H9 (cell line): ENCODE data around the gene PCNX4. TPM values are rescaled to one million over a fixed set of nuclear protein-coding genes. Genes with fewer than 3 reads are reported as not detected.

Source experiments
- DNase-seq: peaks from one replicate; pipeline ENCODE4 v3.0.0-alpha.2; 2017
- H2AFZ ChIP-seq: one replicate; pipeline ENCODE4 v1.6.1; 2013; ENCODE audit warnings: mild to moderate bottlenecking, low read length, control low read depth, moderate library complexity
- H2AK5ac ChIP-seq: 2 replicates; pipeline ENCODE4 v1.6.1; 2013; ENCODE audit warnings: low read length, control low read depth, mixed read lengths; ENCODE audit not compliant: insufficient read length
- H2BK120ac ChIP-seq: one replicate; pipeline ENCODE4 v1.6.1; 2013; ENCODE audit warnings: low read depth, mild to moderate bottlenecking, low read length, control low read depth, inconsistent platforms; ENCODE audit not compliant: poor library complexity, severe bottlenecking
- H2BK12ac ChIP-seq: 2 replicates; pipeline ENCODE4 v1.6.1; 2013; ENCODE audit warnings: low read length, control low read depth, mixed read lengths, low read depth; ENCODE audit not compliant: insufficient read length
- H2BK15ac ChIP-seq: 2 replicates; pipeline ENCODE4 v1.6.1; 2013; ENCODE audit warnings: low read depth, low read length, control low read depth
- H2BK20ac ChIP-seq: one replicate; pipeline ENCODE4 v1.6.1; 2013; ENCODE audit warnings: low read depth, mild to moderate bottlenecking, low read length, control low read depth, inconsistent platforms; ENCODE audit not compliant: poor library complexity, severe bottlenecking
- H2BK5ac ChIP-seq: 2 replicates; pipeline ENCODE4 v1.6.1; 2013; ENCODE audit warnings: low read length, control low read depth, mixed read lengths; ENCODE audit not compliant: insufficient read length
- H3K14ac ChIP-seq: 2 replicates; pipeline ENCODE4 v1.6.1; 2013; ENCODE audit warnings: low read length, control low read depth; ENCODE audit not compliant: insufficient read depth
- H3K18ac ChIP-seq: 2 replicates; pipeline ENCODE4 v1.6.1; 2013; ENCODE audit warnings: low read depth, mild to moderate bottlenecking, mixed read lengths, low read length, control low read depth; ENCODE audit not compliant: insufficient read length
- H3K23ac ChIP-seq: 2 replicates; pipeline ENCODE4 v1.6.1; 2013; ENCODE audit warnings: low read length, control low read depth, mixed read lengths, low read depth; ENCODE audit not compliant: insufficient read length
- H3K23me2 ChIP-seq: 2 replicates; pipeline ENCODE4 v1.6.1; 2013; ENCODE audit warnings: low read depth, mild to moderate bottlenecking, mixed read lengths, low read length, control low read depth; ENCODE audit not compliant: insufficient read length, poor library complexity, severe bottlenecking
- H3K27ac ChIP-seq: 2 replicates; pipeline ENCODE4 v1.5.1; 2013; ENCODE audit warnings: low read length, control low read depth, mixed read lengths, low read depth; ENCODE audit not compliant: insufficient read length
- H3K27me3 ChIP-seq: 2 replicates; pipeline ENCODE4 v1.6.1; 2013; ENCODE audit warnings: low read length, control low read depth, inconsistent platforms; ENCODE audit not compliant: insufficient read depth
- H3K4ac ChIP-seq: 2 replicates; pipeline ENCODE4 v1.6.1; 2013; ENCODE audit warnings: low read depth, mild to moderate bottlenecking, control low read depth, inconsistent platforms, low read length, moderate library complexity
- H3K4me1 ChIP-seq: 2 replicates; pipeline ENCODE4 v1.6.1; 2013; ENCODE audit warnings: low read length, control low read depth, inconsistent platforms; ENCODE audit not compliant: insufficient read depth
- H3K4me2 ChIP-seq: 2 replicates; pipeline ENCODE4 v1.6.1; 2013; ENCODE audit warnings: low read length, control low read depth, mixed read lengths; ENCODE audit not compliant: insufficient read length, insufficient read depth
- H3K56ac ChIP-seq: 2 replicates; pipeline ENCODE4 v1.6.1; 2013; ENCODE audit warnings: low read depth, mild to moderate bottlenecking, mixed read lengths, low read length, control low read depth; ENCODE audit not compliant: insufficient read length
- H3K79me1 ChIP-seq: 2 replicates; pipeline ENCODE4 v1.6.1; 2013; ENCODE audit warnings: low read depth, mild to moderate bottlenecking, moderate library complexity, low read length, control low read depth, inconsistent platforms; ENCODE audit not compliant: insufficient read depth, poor library complexity, severe bottlenecking
- H3K79me2 ChIP-seq: 2 replicates; pipeline ENCODE4 v1.6.1; 2013; ENCODE audit warnings: low read length, control low read depth, inconsistent platforms; ENCODE audit not compliant: insufficient read depth
- H3K9ac ChIP-seq: 2 replicates; pipeline ENCODE4 v1.6.1; 2013; ENCODE audit warnings: low read length, control low read depth, mixed read lengths; ENCODE audit not compliant: insufficient read length; ENCODE audit errors: extremely low read depth
- H3K9me3 ChIP-seq: one replicate; pipeline ENCODE4 v1.6.1; 2013; ENCODE audit warnings: low read depth, low read length, inconsistent platforms; ENCODE audit not compliant: control insufficient read depth
- H3T11ph ChIP-seq: one replicate; pipeline ENCODE4 v1.6.1; 2013; ENCODE audit warnings: mild to moderate bottlenecking, low read length, control low read depth, inconsistent platforms
- H4K20me1 ChIP-seq: one replicate; pipeline ENCODE4 v1.6.1; 2013; ENCODE audit not compliant: control insufficient read depth, insufficient read length, insufficient read depth
- H4K5ac ChIP-seq: 2 replicates; pipeline ENCODE4 v1.6.1; 2013; ENCODE audit warnings: low read depth, mild to moderate bottlenecking, mixed read lengths, low read length, control low read depth; ENCODE audit not compliant: insufficient read length
- H4K8ac ChIP-seq: replicated peaks from 2 replicates; pipeline ENCODE4 v1.6.1; 2013; ENCODE audit warnings: low read length, control low read depth, mixed read lengths, low read depth; ENCODE audit not compliant: insufficient read length
- H4K91ac ChIP-seq: 2 replicates; pipeline ENCODE4 v1.6.1; 2013; ENCODE audit warnings: low read depth, mild to moderate bottlenecking, moderate library complexity, mixed read lengths, low read length, control low read depth; ENCODE audit not compliant: insufficient read length
- H3K27ac Mint-ChIP-seq, 3 experiments: 2 replicates in 2 of 3; 3 replicates in 1 of 3; pipeline ENCODE4 v1.8.0; 2020 to 2021; ENCODE audit warnings: mixed read lengths in 3 of 3, mild to moderate bottlenecking in 1 of 3, moderate library complexity in 1 of 3
- H3K27me3 Mint-ChIP-seq: 2 replicates; pipeline ENCODE4 v1.8.0; 2021; ENCODE audit warnings: low read depth, mild to moderate bottlenecking, moderate library complexity, mixed read lengths
- H3K36me3 Mint-ChIP-seq, 3 experiments: 2 replicates in 2 of 3; 3 replicates in 1 of 3; pipeline ENCODE4 v1.8.0; 2020 to 2021; ENCODE audit warnings: low read depth in 3 of 3, mixed read lengths in 3 of 3; ENCODE audit not compliant: insufficient read depth in 1 of 3
- H3K4me1 Mint-ChIP-seq, 2 experiments: 2 replicates each; pipeline ENCODE4 v1.8.0; 2020; ENCODE audit warnings: mixed read lengths in 2 of 2
- H3K4me3 Mint-ChIP-seq, 2 experiments: 2 replicates in 1 of 2; 3 replicates in 1 of 2; pipeline ENCODE4 v1.8.0; 2020 to 2021; ENCODE audit warnings: mild to moderate bottlenecking in 2 of 2, mixed read lengths in 2 of 2, moderate library complexity in 1 of 2
- H3K9me3 Mint-ChIP-seq, 2 experiments: 2 replicates in 1 of 2; 3 replicates in 1 of 2; pipeline ENCODE4 v1.8.0; 2020; ENCODE audit warnings: mild to moderate bottlenecking in 2 of 2, mixed read lengths in 2 of 2, moderate library complexity in 1 of 2
- WGBS: extraction: QIAGEN DNeasy Blood & Tissue Kit; methylation state at CpG from one replicate; pipeline ENCODE4 v1.1.7; 2013; ENCODE audit warnings: missing lambda C conversion rate, low lambda C conversion rate, mixed read lengths; ENCODE audit not compliant: insufficient read length; ENCODE audit errors: extremely low coverage; 5-methylcytosine and 5-hydroxymethylcytosine counted together
- total RNA-seq: library from RNA; stranded (reverse); gene quantifications from 2 replicates; pipeline ENCODE4 v1.2.1, GENCODE V29; 2021
- TF ChIP-seq, protein P1 (sequence below): fragments of 200-600 bp; sonication (generic); conservative IDR thresholded peaks from 3 replicates; pipeline ENCODE4 v1.8.0; 2021; ENCODE audit warnings: antibody characterized with exemption, mild to moderate bottlenecking

Gene PCNX4
- total RNA-seq, 1 experiment from 2014 or later = 40.0 TPM

DNA sequence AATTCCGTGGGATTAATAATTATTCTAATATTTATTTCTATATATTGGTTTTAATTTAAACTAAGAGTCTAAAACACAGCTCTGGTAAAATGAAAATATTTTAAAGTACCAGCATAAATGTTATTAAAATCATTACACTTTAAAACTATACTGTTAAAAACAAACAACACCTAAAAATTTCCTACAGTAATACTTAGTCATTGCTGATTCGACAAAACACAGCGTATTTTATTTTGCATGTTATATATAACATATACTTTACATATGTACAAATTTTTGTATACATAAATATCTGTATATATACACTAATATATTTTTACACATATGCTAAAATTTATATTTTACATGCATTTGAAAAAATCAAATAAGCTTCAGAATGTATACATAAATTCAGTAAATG, 6.0 kb upstream of the PCNX4 start:
- Histone ChIP-seq H3K9ac (no peak overlapping the region), H4K8ac (no peak overlapping the region), H2BK15ac (no peak overlapping the region), H3K18ac (no peak overlapping the region), H3K27ac (no peak overlapping the region), H4K91ac (no peak overlapping the region), H4K5ac (no peak overlapping the region), H2BK120ac (no peak overlapping the region), H3K23me2 (no peaks in the 10 kb centered on the region), H3K14ac (no peak overlapping the region), H3K27me3 (no peaks in the 10 kb centered on the region), H3K79me2 (no peaks in the 10 kb centered on the region), H2BK12ac (no peak overlapping the region), H2BK5ac (no peak overlapping the region), H2AK5ac (no peak overlapping the region), H4K20me1 (no peaks in the 10 kb centered on the region), H2BK20ac (no peak overlapping the region), H2AFZ (no peak overlapping the region), H3K79me1 (no peaks in the 10 kb centered on the region), H3K23ac (no peak overlapping the region), H3K56ac (no peak overlapping the region), H3T11ph (no peak overlapping the region), H3K4ac (no peak overlapping the region), H3K4me1 (no peaks in the 10 kb centered on the region), H3K4me2 (no peak overlapping the region), H3K9me3 (no peaks in the 10 kb centered on the region)
- DNase-seq = no peak
- peaks cover 6 to 7% of the 10 kb centered on the region in 2 experiments; a peak in 3 of 4 replicates for H3K4me1 Mint-ChIP-seq
- no peaks in the 10 kb centered on the region for H3K36me3 Mint-ChIP-seq
- H3K27me3 Mint-ChIP-seq = no peaks in the 10 kb centered on the region
- no peak overlapping the region for H3K27ac Mint-ChIP-seq
- no peaks in the 10 kb centered on the region for H3K9me3 Mint-ChIP-seq
- WGBS = no CpG with 5 or more reads among the region's 3 CpGs
- TF ChIP-seq, protein P1, sequence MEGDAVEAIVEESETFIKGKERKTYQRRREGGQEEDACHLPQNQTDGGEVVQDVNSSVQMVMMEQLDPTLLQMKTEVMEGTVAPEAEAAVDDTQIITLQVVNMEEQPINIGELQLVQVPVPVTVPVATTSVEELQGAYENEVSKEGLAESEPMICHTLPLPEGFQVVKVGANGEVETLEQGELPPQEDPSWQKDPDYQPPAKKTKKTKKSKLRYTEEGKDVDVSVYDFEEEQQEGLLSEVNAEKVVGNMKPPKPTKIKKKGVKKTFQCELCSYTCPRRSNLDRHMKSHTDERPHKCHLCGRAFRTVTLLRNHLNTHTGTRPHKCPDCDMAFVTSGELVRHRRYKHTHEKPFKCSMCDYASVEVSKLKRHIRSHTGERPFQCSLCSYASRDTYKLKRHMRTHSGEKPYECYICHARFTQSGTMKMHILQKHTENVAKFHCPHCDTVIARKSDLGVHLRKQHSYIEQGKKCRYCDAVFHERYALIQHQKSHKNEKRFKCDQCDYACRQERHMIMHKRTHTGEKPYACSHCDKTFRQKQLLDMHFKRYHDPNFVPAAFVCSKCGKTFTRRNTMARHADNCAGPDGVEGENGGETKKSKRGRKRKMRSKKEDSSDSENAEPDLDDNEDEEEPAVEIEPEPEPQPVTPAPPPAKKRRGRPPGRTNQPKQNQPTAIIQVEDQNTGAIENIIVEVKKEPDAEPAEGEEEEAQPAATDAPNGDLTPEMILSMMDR = no peak
- no peak overlapping the region for H3K4me3 Mint-ChIP-seq
